ENCODE measurements around the gene SYNGR4.

GRCh38 chr19:48418317-48419064, 54.3 kb downstream of the SYNGR4 start:
- TF ChIP-seq POLR2A (IDR thresholded peaks at IDR 0.05; ENCODE audit: low read length) (no peak), GATA1 (IDR thresholded peaks at IDR 0.05; ENCODE audit: low read depth, low read length) (no peak)

All from erythroblast (primary cell).